DMS79 (cell line): ENCODE measurements around the gene TIGD2.
"Not testable (repeated sequence)": the region's sequence is repeated elsewhere in the genome, so short reads cannot be mapped to it uniquely, and the experiment has no call there.

Experiments used
- DNase-seq: peaks from one replicate; lab custom pipeline; 2025; lab: John Stamatoyannopoulos, UW

Gene TIGD2

GRCh38 chr4:89119836-89120235, 8.5 kb downstream of the TIGD2 start:
- DNase-seq = no peak

DNA sequence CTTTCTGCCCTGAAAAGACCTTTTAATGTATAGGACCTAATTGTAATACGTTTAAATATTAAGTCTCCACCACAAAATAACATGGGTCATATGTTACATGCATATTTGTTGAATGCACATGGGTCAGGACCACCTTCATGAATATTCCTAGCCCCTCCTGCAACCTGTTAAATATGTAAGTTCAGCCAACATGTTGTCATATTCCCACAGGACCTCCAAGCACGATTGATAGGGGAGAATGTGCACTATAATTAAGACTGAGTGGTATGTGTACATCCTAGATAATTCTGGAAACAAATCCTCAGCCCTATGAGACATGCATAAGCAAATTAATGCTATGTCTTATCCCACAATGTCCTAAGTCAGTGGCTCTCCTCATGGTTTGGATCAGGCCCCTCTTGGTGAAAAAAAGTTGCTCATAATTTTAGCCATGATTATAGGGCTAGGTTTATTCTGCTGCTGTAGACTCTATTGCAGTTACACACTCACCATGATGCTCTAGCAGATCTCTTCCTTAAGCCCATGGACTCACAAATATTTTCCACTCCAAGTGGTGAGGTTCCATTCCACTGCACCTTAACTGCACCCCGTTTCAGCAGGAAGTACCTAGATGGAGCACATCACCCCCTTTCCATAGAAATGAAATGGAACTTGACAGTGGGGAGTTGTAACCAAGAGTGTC, 10.2 kb downstream of the TIGD2 start:
- DNase-seq = no peak

DNA sequence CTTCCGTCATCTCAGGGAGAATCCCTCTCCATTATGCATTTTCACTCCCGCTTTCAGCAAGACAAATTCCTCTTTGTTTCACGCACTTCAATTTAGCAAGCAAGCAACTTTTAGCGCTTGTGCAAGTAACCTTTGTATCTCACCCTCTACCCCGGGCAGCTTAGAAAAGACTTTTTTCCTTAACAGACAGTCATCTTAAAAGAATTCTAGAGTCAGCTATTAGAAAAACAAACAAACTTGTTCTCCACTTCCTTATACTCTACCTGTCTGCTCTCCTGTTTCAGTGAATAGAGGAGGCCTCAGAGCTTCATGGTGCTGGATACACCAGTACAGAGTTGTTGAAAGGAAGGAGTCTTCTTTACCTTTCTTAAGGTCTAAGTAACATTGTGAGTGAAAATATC, 12.1 kb downstream of the TIGD2 start:
- DNase-seq = no peak

DNA sequence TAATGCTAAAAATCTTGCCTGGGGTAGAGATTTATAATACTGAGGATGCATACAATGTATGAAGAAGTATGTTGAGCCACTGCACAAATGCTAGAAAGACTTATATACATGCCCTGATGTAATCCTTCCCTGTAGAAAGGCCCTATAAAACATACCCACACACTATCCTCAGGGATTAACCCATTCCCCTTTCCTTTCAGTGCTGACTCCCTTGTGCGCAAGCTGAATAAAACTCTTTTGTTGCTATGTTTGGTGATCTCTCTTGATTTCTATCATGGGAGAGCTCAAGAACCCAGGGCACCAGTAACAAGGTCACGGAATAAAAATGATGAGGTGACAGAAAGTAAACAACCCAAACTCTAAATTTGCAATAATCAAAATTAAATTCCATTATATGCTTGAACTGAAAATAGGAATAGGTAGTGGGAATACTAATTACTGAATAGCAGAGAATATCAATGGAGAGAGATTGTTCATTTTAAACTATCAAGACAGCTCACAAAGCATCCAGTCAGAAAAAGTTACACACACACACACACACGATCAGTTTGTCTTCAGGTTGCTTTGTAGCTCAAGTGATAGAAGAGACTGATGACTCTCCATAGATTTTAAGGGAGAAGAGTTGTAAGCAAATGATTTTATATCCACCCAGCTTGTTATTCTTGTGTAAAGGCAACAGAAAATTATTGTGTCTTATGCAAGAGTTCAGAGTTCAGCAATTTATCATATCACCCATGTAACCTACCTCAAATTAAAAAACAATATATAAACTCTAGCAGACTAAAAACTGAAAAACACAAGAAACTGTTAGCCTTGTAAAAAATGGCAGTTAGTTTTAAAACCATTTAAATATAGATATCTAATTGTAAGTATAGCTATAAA, 14.8 kb downstream of the TIGD2 start:
- DNase-seq = no peak

DNA sequence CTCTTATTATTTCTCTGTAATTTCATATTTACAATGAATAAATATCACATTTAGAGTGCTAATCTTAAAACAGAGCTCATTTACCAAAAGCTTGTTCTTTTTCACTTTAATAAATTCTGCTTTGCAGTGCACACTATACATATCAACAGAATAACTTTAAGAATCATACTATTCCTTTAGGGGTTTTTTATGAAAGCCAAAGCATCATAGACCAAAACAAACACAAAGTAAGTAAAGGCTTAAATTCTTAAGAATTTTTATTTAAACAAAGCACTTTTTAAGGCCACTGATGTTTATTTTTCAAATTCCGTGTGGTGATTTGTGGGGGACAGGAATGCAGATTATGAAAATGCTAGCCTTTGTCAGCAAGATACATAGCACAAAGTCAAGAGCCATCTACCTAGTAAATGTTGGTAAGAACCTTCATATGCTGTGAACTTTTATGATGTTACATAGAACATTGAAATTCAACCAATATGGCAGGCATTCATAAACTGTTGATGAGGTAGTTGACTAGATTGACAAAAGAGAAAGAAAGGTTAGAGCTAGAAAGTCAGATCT, 17.8 kb downstream of the TIGD2 start:
- DNase-seq = no peak

GRCh38 chr4:89134775-89135319, 23.5 kb downstream of the TIGD2 start:
- DNase-seq = no peak

DNA sequence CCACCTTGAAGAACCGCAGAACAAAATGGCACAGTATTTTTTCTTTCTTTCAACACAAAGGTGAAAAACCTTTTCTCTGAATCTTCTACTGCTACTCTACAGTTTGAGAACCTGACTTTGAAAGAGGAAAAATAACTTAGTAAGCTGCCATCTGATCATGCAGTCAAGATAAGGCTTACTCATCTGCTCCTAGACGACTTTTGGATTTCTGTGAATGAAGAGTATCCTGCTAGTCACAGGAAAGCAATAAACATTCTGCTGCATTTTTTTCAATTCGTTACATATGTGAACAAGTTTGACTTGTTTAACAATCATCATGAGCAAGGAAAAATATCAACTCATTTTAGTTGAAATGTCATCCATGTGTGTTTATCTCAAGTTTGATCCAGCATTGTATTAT, 25.2 kb downstream of the TIGD2 start:
- no peak for DNase-seq

DNA sequence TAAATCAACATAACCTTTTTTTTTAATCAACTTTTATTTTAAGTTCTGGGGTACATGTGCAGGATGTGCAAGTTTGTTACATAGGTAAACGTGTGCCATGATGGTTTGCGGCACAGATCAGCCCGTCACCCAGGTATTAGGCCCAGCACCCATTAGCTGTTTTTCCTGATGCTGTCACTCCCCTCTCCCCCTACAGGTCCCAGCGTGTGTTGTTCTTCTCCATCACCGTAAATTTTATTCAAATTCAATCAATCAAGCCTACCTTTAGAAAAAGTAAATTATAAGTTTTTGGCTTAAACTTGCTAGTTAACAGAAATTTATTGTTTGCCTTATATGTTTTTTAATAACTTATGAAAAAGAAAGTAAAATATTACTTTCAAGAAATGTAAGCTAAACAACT, 25.9 kb downstream of the TIGD2 start:
- DNase-seq = no peak

DNA sequence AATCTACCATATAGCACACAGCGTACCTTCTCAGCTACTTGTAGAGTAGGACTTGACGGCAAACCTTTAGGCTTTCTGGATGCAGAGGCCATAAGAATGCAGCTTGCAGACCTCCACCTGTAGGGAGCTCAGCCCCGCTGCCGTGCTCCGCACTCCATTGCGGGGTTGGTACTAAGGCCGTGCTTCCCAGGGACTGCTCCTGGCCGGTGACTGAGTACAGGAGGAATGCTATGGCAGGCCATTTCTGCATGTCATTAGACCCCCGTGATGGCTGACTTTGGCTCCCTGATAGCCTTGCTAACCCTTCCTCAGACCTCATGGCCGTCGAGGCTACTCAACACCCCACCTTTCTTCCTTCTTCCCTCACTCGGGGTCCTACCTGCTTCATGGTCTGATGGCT, 26.4 kb downstream of the TIGD2 start:
- no peak for DNase-seq

GRCh38 chr4:89140168-89140759, 28.9 kb downstream of the TIGD2 start:
- no peak for DNase-seq

DNA sequence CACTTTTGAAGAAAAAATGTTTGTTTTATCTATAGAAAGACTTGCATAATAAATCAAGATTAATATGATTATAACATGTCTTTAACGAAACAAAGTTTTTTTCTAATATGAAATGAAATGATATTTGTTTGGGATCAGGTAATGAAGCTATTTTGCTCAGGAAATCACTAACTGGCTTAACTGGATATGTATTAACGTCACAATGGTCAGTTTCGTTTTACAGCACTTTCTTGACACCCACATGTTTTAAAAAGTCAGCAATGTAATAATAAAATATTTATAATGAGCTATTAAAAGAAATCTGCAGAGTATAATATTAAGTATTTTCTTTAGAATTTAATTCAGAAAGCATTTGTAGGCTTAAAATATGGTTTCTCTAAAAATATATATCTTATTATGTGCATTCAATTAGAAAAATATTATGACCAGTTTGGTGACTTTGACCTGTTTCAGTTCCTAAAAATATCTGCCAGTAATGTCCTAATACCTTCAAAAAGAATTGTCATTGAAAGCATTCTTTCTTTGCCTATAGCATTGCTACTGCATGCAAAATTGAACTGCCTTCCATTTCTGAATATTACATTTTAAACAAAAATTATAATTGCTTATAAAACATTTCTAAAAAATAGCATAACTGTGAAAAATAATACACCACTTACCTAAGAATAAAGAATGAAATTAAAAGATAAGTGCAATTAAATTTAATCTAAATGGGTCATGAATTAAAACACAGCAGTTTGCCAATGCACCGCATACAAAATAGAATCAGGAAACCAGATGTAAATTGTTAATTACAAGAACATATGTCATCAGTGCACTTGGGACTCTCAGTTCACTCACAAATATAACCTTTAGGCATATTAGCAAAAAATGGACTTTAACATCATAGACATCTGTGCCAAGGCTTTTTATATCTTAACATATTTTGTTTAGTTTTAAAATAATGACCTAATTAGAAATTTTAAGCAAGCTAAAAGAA, 31.6 kb downstream of the TIGD2 start:
- no peak for DNase-seq

DNA sequence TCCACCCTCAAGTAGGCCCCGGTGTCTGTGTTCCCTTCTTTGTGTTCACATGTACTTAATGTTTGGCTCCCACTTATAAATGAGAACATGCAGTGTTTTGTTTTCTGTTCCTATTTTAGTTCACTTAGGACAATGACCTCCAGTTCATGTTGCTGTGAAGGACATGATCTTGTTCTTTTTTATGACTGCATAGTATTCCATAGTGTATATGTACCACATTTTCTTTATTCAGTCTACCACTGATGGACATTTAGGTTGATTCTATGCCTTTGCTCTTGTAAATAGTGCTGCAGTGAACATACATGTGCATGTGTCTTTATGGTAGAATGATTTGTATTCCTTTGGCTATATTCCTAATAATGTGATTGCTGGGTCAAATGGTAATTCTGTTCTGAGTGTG, 33.3 kb downstream of the TIGD2 start:
- DNase-seq = not testable (repeated sequence)

- no peak for DNase-seq
These were observed 34.9 kb downstream of the TIGD2 start for GRCh38 chr4:89146196-89146595.

DNA sequence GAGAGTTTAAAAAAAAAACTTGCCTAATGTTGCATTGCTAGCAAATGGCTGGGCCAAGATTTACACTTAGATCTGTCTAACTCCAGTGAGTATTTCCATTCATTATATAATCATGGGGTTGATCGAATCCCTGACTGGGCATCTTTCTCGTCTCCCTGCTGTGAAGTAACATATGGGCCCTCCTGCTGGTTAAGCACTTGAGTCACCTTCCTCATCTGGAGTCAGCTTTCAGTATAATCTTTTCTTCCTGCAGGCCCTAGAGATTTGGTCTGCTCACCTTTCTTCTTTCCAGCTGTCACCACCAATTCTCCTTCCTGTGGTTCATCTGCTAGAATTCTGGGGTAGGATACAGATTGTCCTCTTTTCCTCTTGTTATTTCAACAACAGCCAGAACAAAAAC, 41.6 kb downstream of the TIGD2 start:
- no peak for DNase-seq

- DNase-seq = no peak
These were observed 45.0 kb downstream of the TIGD2 start for GRCh38 chr4:89156174-89156914.

DNA sequence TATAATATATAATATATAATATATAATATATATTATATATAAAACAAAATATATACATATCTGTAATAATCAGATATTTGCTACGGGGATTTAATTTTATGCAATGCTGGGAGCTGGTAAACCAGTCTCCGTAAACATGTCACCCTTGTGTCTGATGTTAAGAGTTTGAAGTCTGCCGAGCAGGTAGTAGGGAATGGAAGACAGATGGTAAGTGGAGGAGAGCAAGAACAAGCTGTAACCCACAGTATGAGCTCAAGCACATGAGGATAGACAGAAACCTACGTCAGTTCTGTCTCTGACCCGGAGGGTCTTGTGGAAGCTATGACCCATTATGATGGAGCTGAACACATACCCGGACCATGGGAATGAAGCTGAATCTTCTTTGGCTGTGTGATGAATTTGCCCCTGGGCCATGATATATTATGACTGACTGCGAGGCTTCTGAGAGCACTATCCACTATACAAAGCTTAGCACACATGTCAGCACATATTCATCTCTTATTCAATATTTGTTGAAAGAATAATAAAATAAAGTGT, 46.2 kb downstream of the TIGD2 start:
- DNase-seq = no peak

- no peak for DNase-seq
These were observed 47.7 kb downstream of the TIGD2 start for GRCh38 chr4:89158884-89159503.

DNA sequence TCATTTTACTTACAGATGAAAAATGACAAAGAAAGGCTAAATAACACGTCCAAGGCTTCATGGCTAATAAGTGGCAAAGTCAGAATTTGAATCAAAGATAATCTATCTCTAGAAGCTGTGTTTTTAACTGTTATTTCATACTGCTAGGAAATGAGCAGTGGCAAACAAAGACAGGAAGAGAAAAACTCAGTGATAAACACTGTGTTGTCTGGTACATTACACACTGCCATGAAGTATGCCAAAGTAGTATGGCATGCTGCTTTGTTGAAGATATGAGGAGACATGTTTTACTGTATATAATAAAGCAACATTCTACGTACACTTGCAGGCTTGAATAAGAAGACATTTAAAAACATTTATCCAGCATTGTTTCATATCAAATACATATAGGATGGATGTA, 49.5 kb downstream of the TIGD2 start:
- no peak for DNase-seq

DNA sequence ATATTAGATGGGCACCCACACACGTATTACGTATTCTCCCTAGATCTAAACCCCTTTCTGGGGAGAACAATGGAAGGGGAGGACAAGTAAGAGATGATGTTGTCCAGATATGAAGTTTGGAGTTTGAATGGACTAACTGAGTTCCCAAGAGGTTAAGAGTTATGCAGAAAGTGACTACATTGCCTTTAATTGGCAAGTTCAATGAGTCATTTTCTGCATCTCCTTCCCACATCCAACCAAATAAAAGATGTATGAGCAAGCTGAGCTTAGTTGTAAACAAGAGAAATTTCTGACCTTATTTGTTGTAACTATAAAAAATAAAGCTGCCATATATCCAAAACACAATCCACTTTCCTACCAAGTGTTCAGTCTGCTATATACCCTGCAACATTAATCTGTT, 50.5 kb downstream of the TIGD2 start:
- no peak for DNase-seq

DNA sequence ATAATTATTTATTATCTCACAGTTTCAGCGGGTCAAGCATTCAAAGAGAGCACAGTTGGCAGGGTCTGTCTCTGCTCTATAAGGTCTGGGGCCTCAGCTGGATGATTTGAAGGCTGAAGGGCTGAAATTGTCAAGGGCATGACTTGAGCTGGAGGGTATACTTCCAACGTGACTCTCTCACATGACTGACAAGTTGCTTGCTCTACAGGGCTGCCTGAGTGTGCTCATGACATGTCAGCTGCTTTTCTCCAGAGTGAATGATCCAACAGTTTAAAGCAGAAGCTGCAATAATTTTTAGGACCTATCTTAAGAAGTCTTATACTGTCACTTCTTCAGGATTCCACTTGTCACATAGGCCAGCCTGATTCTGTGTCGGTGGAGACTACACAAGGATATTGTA, 51.2 kb downstream of the TIGD2 start:
- no peak for DNase-seq
